Thyroid gland (tissue), 4 donors: Measurements from ENCODE around the gene NUMB.

ENCODE experiments used
- POLR2A ChIP-seq, 2 donors: fragments of 450-650 bp; IDR thresholded peaks; one replicate each; pipeline ENCODE4 v1.6.1; 2017; ENCODE audit warnings: antibody characterized with exemption in 2 of 2, mild to moderate bottlenecking in 2 of 2, moderate library complexity in 1 of 2
- TF ChIP-seq, protein P1 (sequence below), 6 experiments: fragments of 200-600 bp in 3 of 6; fragments of 450-650 bp in 3 of 6; sonication (generic) in 3 of 6; IDR thresholded peaks; one replicate each; pipeline ENCODE4 v1.5.1; 2016 to 2019; ENCODE audit warnings: antibody characterized with exemption in 6 of 6, mild to moderate bottlenecking in 2 of 6, inconsistent platforms in 1 of 6, moderate library complexity in 1 of 6

DNA sequence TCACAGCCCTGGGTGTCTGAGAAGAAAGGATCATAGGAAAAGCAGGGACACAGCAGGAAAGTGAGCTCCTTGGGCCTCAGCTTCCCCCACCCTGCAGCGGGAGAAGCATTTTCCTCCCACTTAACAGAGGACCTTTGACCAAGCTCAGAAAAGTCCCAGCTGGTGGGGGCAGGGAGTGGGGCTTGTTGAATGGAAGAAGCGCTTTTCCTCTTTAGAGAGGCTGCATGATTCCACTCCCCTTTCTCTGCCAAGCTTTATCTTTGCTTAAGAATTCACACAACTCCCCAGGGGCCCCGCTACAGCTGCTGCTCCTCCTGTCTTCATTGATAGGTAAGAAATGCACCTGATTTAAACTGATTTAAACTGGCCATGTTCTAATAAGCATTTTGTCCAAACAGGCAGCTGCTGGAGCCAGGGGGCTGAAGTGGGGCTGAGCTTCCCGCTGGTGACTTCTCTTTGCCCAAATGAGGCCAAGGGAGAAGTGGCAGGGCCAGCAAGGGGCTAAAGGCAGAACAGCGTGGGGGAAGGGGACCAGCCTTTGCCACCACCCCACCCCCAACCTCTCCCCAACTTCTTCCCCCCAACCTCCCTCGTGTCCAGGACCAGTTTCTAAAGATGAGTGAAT lies 222.7 kb downstream of the NUMB start:
- TF ChIP-seq POLR2A (IDR thresholded peaks at IDR 0.05), result no peak
- TF ChIP-seq, protein P1, sequence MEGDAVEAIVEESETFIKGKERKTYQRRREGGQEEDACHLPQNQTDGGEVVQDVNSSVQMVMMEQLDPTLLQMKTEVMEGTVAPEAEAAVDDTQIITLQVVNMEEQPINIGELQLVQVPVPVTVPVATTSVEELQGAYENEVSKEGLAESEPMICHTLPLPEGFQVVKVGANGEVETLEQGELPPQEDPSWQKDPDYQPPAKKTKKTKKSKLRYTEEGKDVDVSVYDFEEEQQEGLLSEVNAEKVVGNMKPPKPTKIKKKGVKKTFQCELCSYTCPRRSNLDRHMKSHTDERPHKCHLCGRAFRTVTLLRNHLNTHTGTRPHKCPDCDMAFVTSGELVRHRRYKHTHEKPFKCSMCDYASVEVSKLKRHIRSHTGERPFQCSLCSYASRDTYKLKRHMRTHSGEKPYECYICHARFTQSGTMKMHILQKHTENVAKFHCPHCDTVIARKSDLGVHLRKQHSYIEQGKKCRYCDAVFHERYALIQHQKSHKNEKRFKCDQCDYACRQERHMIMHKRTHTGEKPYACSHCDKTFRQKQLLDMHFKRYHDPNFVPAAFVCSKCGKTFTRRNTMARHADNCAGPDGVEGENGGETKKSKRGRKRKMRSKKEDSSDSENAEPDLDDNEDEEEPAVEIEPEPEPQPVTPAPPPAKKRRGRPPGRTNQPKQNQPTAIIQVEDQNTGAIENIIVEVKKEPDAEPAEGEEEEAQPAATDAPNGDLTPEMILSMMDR (IDR thresholded peaks at IDR 0.05), result no peak
